Stimulated activated effector memory CD8-positive, alpha-beta T cell treated with anti-CD3 and anti-CD28 coated beads, Interleukin-12 subunit alpha, Interleukin-12 subunit beta, amount 100 ng/mL, for 72 hours (primary cell): Measurements from ENCODE around the gene PPP2R3A.
A peak's percentile ranks its signal among the peaks of the same experiment; 100 is the strongest.
"Not testable (repeated sequence)": the region's sequence is repeated elsewhere in the genome, so short reads cannot be mapped to it uniquely, and the experiment has no call there.

Source experiments
- ATAC-seq: fragments of 150-1000 bp; cut with Tn5 transposase; 2 replicates; pipeline ENCODE4 v1.10.0; 2021
- DNase-seq, 2 donors: peaks; one replicate each; pipeline ENCODE4 v3.0.0; 2021 to 2022; ENCODE audit warnings: low spot score in 2 of 2
- H3K27ac Mint-ChIP-seq: one replicate; pipeline ENCODE4 v1.8.0; 2022; ENCODE audit warnings: mild to moderate bottlenecking, mixed read lengths
- H3K36me3 Mint-ChIP-seq: one replicate; pipeline ENCODE4 v1.8.0; 2022; ENCODE audit warnings: mild to moderate bottlenecking, mixed read lengths
- H3K4me1 Mint-ChIP-seq: one replicate; pipeline ENCODE4 v1.8.0; 2022; ENCODE audit warnings: mixed read lengths
- H3K4me3 Mint-ChIP-seq: one replicate; pipeline ENCODE4 v1.8.0; 2022; ENCODE audit warnings: mild to moderate bottlenecking, mixed read lengths
- H3K9me3 Mint-ChIP-seq: one replicate; pipeline ENCODE4 v1.8.0; 2022; ENCODE audit warnings: mixed read lengths

PPP2R3A gene

GRCh38 chr3:135965506-135966270, at the start of gene PPP2R3A:
Gene PPP2R3A (plus strand): TSS chr3:135965728. CDS start chr3:136001499, 35,771 bp downstream.
- ATAC-seq (peak; percentile 91), DNase-seq (peak; percentile 60 to 84)
- H3K4me3 Mint-ChIP-seq: peak within 1 kb of the TSS; percentile 61
- H3K4me1 Mint-ChIP-seq: no peaks in the 10 kb centered on the region
- H3K9me3 Mint-ChIP-seq: peaks cover 7% of the 10 kb centered on the region
- no peak within 1 kb of the TSS for H3K27ac Mint-ChIP-seq
- H3K36me3 Mint-ChIP-seq: no peaks in the 10 kb centered on the region

GRCh38 chr3:135916310-135916709, 49.2 kb upstream of the PPP2R3A start:
- H3K4me3 Mint-ChIP-seq: no peak overlapping the region
- ATAC-seq (no peak), DNase-seq (no peak)
- H3K9me3 Mint-ChIP-seq: no peaks in the 10 kb centered on the region
- no peak overlapping the region for H3K27ac Mint-ChIP-seq
- H3K36me3 Mint-ChIP-seq: no peaks in the 10 kb centered on the region
- H3K4me1 Mint-ChIP-seq: no peaks in the 10 kb centered on the region

- ATAC-seq: no peak
- Mint-ChIP-seq H3K36me3 (no peaks in the 10 kb centered on the region), H3K27ac (no peak overlapping the region), H3K4me1 (no peaks in the 10 kb centered on the region), H3K9me3 (no peaks in the 10 kb centered on the region), H3K4me3 (no peak overlapping the region)
- DNase-seq: no peak
Observed at GRCh38 chr3:135917076-135917475, 48.5 kb upstream of the PPP2R3A start.

GRCh38 chr3:135917927-135918597, 47.5 kb upstream of the PPP2R3A start:
- H3K36me3 Mint-ChIP-seq: no peaks in the 10 kb centered on the region
- H3K27ac Mint-ChIP-seq: no peak overlapping the region
- ATAC-seq (no peak), DNase-seq (no peak)
- no peak overlapping the region for H3K4me3 Mint-ChIP-seq
- H3K9me3 Mint-ChIP-seq: no peaks in the 10 kb centered on the region
- no peaks in the 10 kb centered on the region for H3K4me1 Mint-ChIP-seq

GRCh38 chr3:135918600-135918999, 46.9 kb upstream of the PPP2R3A start:
- Mint-ChIP-seq H3K4me3 (no peak overlapping the region), H3K4me1 (no peaks in the 10 kb centered on the region), H3K27ac (no peak overlapping the region), H3K36me3 (no peaks in the 10 kb centered on the region), H3K9me3 (no peaks in the 10 kb centered on the region)
- ATAC-seq (no peak), DNase-seq (no peak)

- no peak for ATAC-seq
Observed at GRCh38 chr3:135920275-135920674, 45.3 kb upstream of the PPP2R3A start.

GRCh38 chr3:135922903-135923250, 42.7 kb upstream of the PPP2R3A start:
- DNase-seq: no peak
- Mint-ChIP-seq H3K4me3 (no peak overlapping the region), H3K4me1 (no peaks in the 10 kb centered on the region), H3K27ac (no peak overlapping the region), H3K36me3 (no peaks in the 10 kb centered on the region), H3K9me3 (peaks cover 3% of the 10 kb centered on the region)
- no peak for ATAC-seq

More at GRCh38 chr3:135920275-135920674, 45.3 kb upstream of the PPP2R3A start:
- Mint-ChIP-seq H3K4me1 (no peaks in the 10 kb centered on the region), H3K9me3 (peaks cover 3% of the 10 kb centered on the region), H3K27ac (no peak overlapping the region), H3K4me3 (no peak overlapping the region), H3K36me3 (no peaks in the 10 kb centered on the region)
- DNase-seq: no peak

- Mint-ChIP-seq H3K4me3 (no peak overlapping the region), H3K36me3 (no peaks in the 10 kb centered on the region), H3K27ac (no peak overlapping the region), H3K4me1 (no peaks in the 10 kb centered on the region), H3K9me3 (peaks cover 3% of the 10 kb centered on the region)
- DNase-seq (no peak), ATAC-seq (peak; percentile 17)
Observed at GRCh38 chr3:135924506-135924905, 41.0 kb upstream of the PPP2R3A start.

- DNase-seq: no peak
- no peak overlapping the region for H3K4me3 Mint-ChIP-seq
- no peaks in the 10 kb centered on the region for H3K36me3 Mint-ChIP-seq
- peak; percentile 26 for ATAC-seq
- H3K9me3 Mint-ChIP-seq: peaks cover 3% of the 10 kb centered on the region
- H3K27ac Mint-ChIP-seq: no peak overlapping the region
- H3K4me1 Mint-ChIP-seq: no peaks in the 10 kb centered on the region
Observed at GRCh38 chr3:135926664-135927063, 38.9 kb upstream of the PPP2R3A start.

- H3K4me3 Mint-ChIP-seq: no peak overlapping the region
- no peaks in the 10 kb centered on the region for H3K36me3 Mint-ChIP-seq
- DNase-seq (no peak), ATAC-seq (peak; percentile 11)
- no peaks in the 10 kb centered on the region for H3K4me1 Mint-ChIP-seq
- H3K9me3 Mint-ChIP-seq: peaks cover 3% of the 10 kb centered on the region
- H3K27ac Mint-ChIP-seq: no peak overlapping the region
Observed at GRCh38 chr3:135927155-135927554, 38.4 kb upstream of the PPP2R3A start.

GRCh38 chr3:135929670-135930069, 35.9 kb upstream of the PPP2R3A start:
- no peak for ATAC-seq
- Mint-ChIP-seq H3K27ac (no peak overlapping the region), H3K4me3 (no peak overlapping the region), H3K9me3 (peaks cover 2% of the 10 kb centered on the region), H3K4me1 (no peaks in the 10 kb centered on the region), H3K36me3 (no peaks in the 10 kb centered on the region)
- DNase-seq: no peak

GRCh38 chr3:135930255-135930654, 35.3 kb upstream of the PPP2R3A start:
- ATAC-seq (no peak), DNase-seq (no peak)
- Mint-ChIP-seq H3K36me3 (no peaks in the 10 kb centered on the region), H3K4me1 (no peaks in the 10 kb centered on the region), H3K9me3 (no peaks in the 10 kb centered on the region), H3K4me3 (no peak overlapping the region), H3K27ac (no peak overlapping the region)

- H3K36me3 Mint-ChIP-seq, H3K4me3 Mint-ChIP-seq, H3K9me3 Mint-ChIP-seq, H3K27ac Mint-ChIP-seq, ATAC-seq, DNase-seq, H3K4me1 Mint-ChIP-seq: not testable (repeated sequence)
Observed at GRCh38 chr3:135935171-135935570, 30.4 kb upstream of the PPP2R3A start.

GRCh38 chr3:135937766-135938165, 27.8 kb upstream of the PPP2R3A start:
- ATAC-seq, H3K4me3 Mint-ChIP-seq, DNase-seq, H3K9me3 Mint-ChIP-seq, H3K36me3 Mint-ChIP-seq, H3K27ac Mint-ChIP-seq, H3K4me1 Mint-ChIP-seq: not testable (repeated sequence)

GRCh38 chr3:135944831-135945230, 20.7 kb upstream of the PPP2R3A start:
- no peak for ATAC-seq

GRCh38 chr3:135950941-135951340, 14.6 kb upstream of the PPP2R3A start:
- no peak for ATAC-seq
- peaks cover 3% of the 10 kb centered on the region for H3K9me3 Mint-ChIP-seq
- no peak for DNase-seq
- no peak overlapping the region for H3K4me3 Mint-ChIP-seq
- no peaks in the 10 kb centered on the region for H3K4me1 Mint-ChIP-seq
- no peak overlapping the region for H3K27ac Mint-ChIP-seq
- no peaks in the 10 kb centered on the region for H3K36me3 Mint-ChIP-seq

More at GRCh38 chr3:135944831-135945230, 20.7 kb upstream of the PPP2R3A start:
- Mint-ChIP-seq H3K36me3 (no peaks in the 10 kb centered on the region), H3K4me3 (no peak overlapping the region), H3K27ac (no peak overlapping the region), H3K4me1 (no peaks in the 10 kb centered on the region), H3K9me3 (peaks cover under 1% of the 10 kb centered on the region)
- no peak for DNase-seq
